Amygdala (tissue), 56 donors: ENCODE measurements around the gene PLA1A.
"Not testable (repeated sequence)": the region's sequence is repeated elsewhere in the genome, so short reads cannot be mapped to it uniquely, and the experiment has no call there.

Experiments
- DNase-seq, 56 donors: peaks; one replicate each; lab custom pipeline; 2025; lab: John Stamatoyannopoulos, UW

Gene PLA1A, protein sequence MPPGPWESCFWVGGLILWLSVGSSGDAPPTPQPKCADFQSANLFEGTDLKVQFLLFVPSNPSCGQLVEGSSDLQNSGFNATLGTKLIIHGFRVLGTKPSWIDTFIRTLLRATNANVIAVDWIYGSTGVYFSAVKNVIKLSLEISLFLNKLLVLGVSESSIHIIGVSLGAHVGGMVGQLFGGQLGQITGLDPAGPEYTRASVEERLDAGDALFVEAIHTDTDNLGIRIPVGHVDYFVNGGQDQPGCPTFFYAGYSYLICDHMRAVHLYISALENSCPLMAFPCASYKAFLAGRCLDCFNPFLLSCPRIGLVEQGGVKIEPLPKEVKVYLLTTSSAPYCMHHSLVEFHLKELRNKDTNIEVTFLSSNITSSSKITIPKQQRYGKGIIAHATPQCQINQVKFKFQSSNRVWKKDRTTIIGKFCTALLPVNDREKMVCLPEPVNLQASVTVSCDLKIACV

DNA sequence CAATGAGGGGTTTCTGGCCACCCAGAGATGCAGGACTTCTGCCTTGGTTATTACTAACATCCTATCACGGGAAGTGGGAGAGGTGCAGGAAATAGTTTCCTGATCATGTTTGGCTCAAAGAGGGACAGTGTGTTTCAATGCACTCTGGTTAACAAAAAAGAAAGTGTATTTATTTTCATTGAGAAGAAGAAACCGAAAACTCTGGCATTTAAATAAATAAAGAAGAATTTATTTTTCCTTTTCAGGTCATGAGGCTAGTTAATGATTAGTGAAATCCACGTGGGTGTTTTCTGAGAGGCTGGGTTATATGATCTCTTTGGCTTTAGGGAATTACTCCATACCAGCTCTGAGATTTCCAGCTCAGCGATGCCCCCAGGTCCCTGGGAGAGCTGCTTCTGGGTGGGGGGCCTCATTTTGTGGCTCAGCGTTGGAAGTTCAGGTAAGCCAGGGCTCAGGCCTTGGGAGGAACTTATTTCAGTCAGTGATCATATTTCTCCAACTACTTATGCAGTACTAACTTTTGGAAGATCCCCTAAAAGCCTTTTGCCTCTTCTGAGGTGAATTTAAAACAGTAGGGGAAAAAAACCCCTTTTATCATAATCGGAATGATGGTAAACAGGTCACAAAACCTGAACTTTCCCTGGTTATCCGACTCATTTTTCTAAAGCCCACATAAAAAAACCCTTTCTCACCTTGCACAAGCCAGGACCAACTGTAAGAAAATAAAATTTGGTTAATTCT, at the start of gene PLA1A:
Gene PLA1A, plus strand, starts transcription at position 338 of the 741 bp plus-strand sequence. Its CDS starts 29 bp downstream, at position 367.
- no peak for DNase-seq

DNA sequence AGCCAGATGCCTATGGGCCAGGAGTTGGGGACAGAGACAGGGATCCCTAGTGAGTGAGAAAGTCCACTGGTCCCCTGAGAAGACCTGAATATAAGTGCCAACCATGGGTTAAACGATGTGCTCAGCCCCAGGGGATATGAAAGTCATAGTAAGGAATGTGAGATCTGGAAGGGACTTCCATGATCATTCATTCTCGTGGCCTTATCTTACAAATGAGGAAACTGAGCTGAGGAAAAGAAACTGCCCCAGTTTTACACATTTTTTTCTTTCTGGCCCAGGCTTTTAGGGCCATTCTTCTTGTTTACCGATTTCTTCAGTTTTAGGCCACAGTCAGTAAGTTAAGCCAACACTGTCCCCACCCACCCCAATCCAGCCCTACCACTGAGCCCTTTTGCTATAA, 49.3 kb upstream of the PLA1A start:
- no peak for DNase-seq

DNA sequence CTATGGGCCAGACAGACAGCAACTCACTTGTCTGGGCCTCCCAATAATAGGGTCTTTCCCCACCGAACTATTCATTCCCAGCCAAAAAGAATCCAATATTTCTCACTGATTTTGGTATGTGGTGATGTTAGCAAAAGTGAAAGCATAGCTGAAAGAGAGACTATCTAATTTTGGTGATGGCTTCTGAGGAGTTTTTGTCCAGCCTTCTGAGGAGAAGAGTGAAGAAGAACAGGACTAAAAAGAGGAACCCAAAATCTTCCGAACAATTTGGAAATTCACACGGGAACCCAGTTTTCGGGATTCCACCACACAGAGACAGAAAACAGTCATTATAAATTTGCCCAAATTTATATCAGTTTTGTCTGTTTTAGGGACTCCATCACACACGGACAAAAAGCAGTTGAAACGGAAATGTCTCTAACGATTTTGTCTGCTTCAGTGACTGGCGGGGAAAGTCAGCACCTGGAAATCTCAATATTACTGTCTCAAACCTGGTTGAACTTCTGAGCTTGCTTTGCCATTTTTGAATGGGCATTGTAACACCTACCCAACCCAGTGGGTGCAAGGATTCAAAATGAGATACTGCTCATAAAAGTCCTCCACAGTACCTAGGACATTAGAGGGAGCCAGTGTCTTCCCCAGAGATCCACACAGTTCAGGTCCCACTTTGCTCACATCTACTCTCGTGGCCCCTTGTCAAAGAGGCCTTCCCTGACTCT, 47.3 kb upstream of the PLA1A start:
- DNase-seq: no peak

DNA sequence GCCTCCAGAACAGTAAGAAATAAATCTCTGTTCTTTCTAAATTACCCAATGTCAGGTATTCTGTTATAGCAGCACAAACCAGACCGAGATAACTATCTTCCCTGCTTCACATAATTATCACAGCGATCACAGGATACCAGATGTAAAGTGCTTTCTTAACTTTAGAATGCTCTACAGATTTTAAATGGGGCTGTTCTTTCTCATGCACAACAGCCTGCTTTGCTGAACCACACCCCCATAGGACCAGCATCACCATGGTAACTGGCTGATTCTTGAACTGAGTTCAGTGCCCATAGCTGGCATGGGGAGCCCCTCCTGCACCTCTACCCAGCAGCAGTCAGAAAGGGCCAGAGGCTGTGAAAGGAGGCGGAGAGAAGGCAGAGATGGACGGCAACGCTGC, 46.1 kb upstream of the PLA1A start:
- no peak for DNase-seq

DNA sequence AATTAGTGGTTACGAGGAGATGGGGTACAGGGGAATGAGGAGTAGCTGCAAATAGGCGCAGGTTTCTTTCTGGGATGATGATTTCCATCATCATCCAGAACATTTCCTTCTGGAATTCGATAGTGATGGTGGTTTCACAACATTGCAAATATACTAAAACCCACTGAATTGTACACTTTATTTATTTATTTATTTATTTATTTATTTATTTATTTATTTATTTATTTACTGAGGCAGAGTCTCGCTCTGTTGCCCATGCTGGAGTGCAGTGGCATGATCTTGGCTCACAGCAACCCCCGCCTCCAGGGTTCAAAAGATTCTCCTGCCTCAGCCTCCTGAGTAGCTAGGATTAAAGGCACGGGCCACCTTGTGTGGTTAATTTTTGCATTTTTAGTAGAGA, 44.8 kb upstream of the PLA1A start:
- DNase-seq: not testable (repeated sequence)

DNA sequence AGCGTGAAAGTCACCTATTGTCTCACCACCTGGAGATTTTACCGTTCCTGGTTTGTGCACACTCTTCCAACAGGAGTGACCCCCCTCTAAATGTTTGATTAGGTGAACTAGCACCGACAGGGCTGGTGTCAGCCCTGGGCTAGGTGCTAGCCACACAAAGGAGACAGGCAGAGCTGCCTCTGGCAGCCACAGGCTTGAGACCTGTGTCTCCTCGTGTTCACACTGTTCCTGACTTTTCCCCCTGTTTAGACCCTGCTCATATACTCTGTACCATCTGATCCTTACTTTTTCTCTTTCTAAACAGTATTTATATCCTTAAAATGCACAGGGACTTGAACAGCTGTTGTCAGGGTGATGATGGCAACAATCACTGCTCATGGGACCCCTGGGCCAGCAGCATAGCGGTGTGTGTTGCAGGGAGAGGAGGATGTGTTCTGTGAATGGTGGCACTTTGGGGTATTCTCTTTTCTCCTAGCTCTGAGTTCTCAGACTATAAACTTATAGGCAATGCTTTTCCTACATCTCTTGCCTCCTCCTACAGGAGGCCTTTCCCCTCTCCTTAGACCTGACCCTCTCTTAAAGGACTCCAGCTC, 43.8 kb upstream of the PLA1A start:
- no peak for DNase-seq

DNA sequence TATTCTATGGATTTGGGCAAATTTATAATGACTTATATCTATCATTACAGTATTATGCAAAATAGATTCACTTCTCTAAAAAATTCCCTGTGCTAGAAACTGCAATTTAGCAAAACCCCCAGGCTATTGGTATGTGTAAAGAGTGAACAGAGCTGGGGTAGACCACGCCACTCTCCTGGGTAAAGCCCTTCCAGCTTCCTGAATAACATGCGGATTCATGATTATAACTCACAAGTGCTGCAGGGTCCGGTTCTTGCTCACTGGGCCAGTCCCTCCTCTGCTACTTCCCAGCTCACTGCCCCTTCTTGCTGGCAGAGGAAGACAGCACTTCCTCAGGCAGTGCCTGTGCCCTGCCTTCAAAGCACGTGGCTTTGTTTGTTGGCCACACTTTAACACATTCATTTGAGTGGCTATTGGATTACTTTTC, 42.4 kb upstream of the PLA1A start:
- DNase-seq: no peak

DNA sequence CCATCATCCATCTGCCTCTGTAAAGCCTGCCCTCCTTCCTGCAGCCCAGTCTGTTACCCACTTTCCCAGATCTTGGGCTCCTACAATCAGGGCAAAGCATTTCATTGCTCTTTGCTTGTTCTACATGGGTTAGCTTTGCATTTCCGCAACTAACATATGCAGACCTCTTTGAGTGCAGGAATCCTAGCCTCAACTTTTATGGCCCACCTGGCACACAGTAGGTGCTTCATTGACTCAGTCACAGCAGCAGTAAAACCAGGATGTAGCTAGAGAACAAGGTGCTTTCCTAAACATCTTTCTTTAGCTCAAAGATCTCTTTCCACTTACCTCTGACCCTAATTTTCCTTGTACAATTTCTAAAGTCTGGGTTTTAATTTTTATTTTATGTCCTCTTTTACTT, 41.8 kb upstream of the PLA1A start:
- no peak for DNase-seq

DNA sequence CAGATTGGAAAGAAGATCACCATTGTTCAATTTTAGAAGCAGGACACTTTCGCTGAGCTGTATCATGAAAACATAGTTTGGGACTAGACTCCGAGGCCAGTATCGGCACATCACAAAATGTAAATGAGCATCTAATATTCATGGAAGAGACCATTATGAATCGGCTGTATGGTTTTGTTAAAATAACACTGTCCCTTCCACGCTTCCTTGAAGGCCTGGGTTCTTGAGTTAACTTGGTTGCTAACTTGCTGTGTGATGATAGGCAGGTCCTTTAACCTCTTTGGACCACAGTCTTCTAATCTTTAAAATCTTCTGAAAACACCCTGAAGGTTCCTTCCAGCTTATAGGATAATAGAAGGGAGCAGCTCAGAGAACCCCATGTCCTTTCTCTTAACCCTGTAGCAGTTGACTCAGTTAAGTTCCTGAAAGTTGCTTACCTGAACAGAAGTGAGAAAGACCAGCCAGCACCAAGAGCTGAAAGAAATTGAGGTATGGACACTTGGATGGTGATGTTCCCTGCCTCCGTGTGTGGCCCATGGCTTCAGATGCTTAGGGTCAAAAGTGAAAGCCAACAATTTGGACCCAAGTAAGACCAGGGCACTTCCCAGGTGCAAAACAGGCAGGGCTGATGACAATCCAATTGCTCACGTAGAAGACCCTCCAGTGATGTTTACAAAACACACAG, 40.4 kb upstream of the PLA1A start:
- DNase-seq: no peak

DNA sequence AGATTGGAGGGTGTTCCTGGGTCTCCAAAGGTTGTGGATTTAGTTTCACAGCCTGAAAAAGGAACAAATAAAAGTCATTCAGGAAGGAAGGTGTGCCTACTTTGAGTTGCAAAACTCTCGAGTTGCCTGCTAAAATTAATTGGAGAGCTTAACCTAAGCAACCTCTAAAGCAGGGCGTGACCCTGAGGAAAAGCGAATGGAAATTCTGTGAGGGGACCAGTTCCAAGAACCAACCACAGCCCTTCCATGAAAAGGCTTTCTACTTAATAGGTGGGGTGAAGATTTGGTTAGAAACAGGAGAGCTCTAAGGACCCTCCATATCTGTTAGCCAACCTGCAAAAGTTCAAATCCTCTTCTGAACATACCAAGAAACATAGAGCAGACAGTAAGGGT, 39.8 kb upstream of the PLA1A start:
- DNase-seq: no peak

DNA sequence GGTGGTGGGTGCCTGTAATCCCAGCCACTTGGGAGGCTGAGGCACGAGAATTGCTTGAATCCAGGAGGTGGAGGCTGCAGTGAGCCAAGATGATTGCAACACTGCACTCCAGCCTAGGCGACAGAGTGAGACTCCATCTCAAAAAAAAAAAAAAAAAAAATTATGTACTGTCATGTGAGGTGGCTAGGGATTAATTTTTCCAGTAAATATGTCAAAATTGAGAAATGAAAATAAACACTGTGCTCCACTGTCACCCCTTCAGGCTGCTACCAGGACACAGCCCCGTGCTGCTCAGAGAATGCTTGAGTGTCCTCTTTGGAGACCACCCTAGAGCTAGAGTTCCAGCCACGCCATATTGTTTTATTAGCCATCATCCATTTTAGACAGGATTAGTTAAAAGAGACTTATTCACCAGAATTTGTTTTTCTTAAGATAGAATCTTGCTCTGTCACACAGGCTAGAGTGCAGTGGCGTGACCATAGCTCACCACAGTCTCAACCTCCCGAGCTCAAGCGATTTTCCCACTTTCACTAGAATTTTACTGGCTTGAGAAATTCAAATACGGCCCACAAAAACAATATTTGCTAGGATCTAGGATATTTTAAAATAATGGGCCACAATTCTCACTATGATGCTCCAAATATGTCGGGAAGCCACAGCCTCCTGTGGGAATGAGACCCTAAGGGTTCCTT, 38.9 kb upstream of the PLA1A start:
- no peak for DNase-seq

DNA sequence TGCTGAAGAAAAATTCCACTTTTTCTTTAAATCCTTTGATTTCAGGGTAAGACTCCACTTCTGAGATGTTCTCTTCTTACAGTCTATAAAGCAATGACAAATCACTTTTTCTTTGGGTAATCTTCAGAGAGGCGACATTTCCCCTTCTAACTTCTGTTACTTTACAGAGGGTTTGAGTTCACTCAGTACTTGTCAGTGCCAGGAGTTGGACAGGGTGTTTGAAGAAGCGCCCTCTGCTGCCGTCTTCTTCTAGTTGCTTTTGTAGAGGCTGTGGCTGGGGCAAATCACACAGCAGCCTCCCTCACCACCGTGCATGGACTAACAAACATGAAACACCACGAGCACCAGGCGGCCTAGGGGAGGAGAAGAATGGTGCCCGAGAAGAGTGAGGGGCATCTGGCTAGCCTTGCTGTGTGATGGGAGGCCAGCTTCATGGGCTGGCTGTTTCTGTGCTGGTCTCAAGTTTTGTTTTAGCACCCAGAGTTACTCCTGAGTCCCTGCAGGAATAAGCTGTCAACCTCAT, 38.2 kb upstream of the PLA1A start, which contains the start of gene CD80:
Gene CD80, minus strand, starts transcription at position 174 of the 523 bp plus-strand sequence. CDS start 1,886 bp downstream, outside the sequence.
- peak in 10 of 56 donors; percentile 0 to 49 (median 10) for DNase-seq

DNA sequence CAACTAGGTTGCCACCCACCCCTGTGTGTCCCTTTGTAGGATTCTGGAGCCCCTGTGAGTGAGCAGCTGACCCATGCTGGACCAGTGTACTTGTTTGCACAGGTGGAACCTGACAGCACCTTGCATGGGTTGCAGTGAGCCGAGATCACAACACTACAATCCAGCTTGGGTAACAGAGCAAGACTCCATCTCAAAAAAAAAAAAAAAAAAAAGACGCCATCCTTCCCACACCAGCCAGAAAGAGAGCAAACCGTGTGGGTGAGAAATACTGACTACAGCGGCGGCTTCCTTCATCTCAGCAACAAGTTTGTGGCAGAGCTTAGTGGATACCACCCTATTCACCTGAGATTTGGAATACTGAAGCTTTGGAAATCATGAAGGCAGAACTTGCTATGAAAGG, 37.5 kb upstream of the PLA1A start:
- DNase-seq: no peak

DNA sequence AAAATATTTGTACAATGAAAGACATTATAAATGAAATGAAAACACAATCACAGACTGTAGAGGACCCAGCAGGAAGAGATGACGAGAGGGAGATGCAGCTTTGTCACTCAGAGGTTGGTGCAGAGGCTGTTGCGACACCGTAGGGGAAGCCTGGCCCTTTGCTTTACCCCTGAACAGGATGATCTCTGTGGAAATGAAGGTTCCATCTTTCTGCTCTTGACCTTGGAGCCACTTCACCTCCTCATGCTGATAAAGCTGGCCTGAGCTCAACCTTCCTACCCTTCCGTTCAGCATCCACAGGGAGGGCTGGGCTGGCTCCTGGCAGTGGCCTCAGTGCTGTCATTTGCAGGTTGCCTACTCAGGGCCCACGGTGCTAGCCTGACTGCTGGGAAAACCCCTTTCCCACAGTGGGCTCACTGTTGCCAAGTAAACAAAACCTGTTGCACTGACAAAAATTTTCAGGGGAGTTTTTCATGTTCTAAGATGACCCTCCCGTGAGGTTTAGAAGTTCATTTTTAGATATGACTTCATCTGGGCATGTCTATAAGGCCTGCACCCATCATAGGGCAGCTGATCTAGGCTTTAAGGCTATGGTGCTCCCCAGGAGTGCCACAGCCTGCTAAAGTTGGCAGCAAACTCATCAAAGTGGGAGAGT, 35.3 kb upstream of the PLA1A start:
- no peak for DNase-seq

DNA sequence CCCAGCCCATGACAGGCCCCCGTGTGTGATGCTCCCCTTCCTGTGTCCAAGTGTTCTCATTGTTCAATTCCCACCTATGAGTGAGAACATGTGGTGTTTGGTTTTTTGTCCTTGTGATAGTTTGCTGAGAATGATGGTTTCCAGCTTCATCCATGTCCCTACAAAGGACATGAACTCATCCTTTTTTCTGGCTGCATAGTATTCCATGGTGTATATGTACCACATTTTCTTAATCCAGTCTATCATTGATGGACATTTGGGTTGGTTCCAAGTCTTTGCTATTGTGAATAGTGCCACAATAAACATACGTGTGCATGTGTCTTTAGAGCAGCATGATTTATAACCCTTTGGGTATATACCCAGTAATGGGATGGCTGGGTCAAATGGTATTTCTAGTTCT, 34.4 kb upstream of the PLA1A start:
- not testable (repeated sequence) for DNase-seq

DNA sequence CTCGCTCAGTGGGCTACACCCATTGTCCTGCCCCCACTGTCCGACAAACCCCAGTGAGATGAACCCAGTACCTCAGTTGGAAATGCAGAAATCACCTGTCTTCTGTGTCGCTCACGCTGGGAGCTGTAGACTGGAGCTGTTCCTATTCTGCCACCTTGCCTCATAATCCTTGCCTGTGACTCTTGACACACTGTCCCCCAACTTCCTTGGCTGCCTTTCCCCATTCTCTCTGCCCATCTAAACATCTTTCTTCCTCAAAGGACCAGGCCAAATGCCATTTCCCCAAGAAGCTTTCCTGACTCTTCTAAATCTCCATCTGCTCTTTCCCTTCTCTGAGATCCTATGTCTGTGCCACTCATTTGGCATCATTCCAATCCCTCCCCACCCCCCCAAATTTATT, 28.5 kb upstream of the PLA1A start:
- DNase-seq: no peak

DNA sequence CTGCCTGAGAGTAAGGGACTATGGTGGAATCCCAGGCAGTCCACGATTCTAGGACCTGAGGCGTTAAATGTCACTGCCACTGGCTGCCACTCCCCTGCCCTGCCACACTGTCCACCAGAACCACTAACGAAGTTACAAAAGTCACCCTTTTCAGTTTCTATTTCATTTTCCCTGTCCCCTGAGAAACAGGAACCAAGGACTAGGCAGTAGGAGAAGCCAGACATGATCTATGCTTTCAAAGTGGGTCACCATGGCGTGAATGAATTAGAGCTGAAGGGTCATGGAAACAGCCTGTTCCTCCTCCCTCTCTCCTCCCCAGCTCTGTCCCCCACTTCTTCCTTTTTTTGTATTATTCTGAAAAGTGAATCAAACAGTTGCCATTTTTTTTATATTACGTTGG, 27.5 kb upstream of the PLA1A start:
- DNase-seq: peak in 1 of 56 donors; percentile 25

DNA sequence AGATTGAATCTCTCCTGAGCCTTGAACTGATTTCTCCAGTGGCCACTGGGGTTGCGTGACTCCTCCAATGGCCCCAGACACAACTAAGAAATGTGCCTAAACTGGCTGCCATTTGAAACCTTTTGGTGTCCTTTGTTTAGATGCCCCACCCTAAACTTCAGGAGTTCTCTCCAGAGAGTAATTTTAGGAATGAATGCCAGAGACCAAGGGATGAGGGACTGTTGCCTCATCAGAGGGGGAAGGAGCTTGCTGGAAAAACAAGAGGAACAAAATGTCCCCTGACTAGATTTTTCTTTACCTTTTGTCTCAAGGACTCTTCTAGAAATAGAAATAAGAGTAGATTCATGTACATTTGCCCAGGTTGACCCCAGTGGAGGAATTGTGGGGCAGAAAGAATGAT, 26.5 kb upstream of the PLA1A start:
- DNase-seq: no peak

DNA sequence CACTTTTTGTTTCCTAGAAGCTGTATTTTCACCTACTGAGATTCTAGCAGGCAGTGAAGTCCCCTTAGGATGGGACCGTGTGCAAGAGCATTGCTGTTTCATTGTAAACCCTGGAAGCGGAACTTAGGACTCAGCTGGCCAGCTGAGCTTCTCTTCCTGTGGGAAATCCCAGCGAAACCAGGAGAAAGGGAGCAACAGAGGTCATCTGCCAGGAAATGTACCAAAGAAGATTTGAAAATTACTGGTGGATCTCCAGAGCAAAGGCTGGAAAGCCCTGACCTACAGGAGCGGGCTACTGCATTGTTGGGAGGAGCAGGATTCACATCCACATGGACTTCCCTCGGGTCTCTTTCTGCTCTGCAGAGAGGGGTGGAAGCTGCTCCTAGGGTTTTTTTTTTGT, 26.0 kb upstream of the PLA1A start:
- DNase-seq: no peak
